ENCODE data around the gene PTK7.

PTK7 gene

GRCh38 chr6:43054206-43054943 is 21.7 kb upstream of the PTK7 start:
- Histone ChIP-seq H3K27ac (ENCODE audit: low read length) (no peak overlapping the region), H3K36me3 (ENCODE audit: control insufficient read depth, insufficient read depth, low read length) (peaks cover 12% of the 10 kb centered on the region), H3K4me1 (ENCODE audit: control insufficient read depth, insufficient read depth, low read length) (0 out of 2 replicates have a peak, but pooled peaks cover 1% of the 10 kb centered on the region), H3K9me3 (ENCODE audit: control insufficient read depth, insufficient read depth, low read length) (no peaks in the 10 kb centered on the region), H3K4me3 (ENCODE audit: low read length) (no peak overlapping the region), H3K27me3 (ENCODE audit: control insufficient read depth, insufficient read depth, low read length) (no peaks in the 10 kb centered on the region)
- WGBS (ENCODE audit: insufficient coverage, insufficient read length), result no CpG with 5 or more reads among the region's 17 CpGs
- DNase-seq (ENCODE audit: low read depth, low spot score), result no peak

GRCh38 chr6:43055966-43056365 is 20.1 kb upstream of the PTK7 start:
- Histone ChIP-seq H3K9me3 (ENCODE audit: control insufficient read depth, insufficient read depth, low read length) (no peaks in the 10 kb centered on the region), H3K27me3 (ENCODE audit: control insufficient read depth, insufficient read depth, low read length) (no peaks in the 10 kb centered on the region), H3K36me3 (ENCODE audit: control insufficient read depth, insufficient read depth, low read length) (peaks cover 6% of the 10 kb centered on the region; the same call in 1 of the 2 replicates), H3K4me3 (ENCODE audit: low read length) (no peak overlapping the region), H3K4me1 (ENCODE audit: control insufficient read depth, insufficient read depth, low read length) (0 out of 2 replicates have a peak, but pooled peaks cover 1% of the 10 kb centered on the region), H3K27ac (ENCODE audit: low read length) (no peak overlapping the region)
- no CpG with 5 or more reads among the region's 8 CpGs for WGBS (ENCODE audit: insufficient coverage, insufficient read length)
- no peak for DNase-seq (ENCODE audit: low read depth, low spot score)

- Histone ChIP-seq H3K4me3 (ENCODE audit: low read length) (peak overlapping the region; percentile 56; the same call in 1 of the 2 replicates), H3K4me1 (ENCODE audit: control insufficient read depth, insufficient read depth, low read length) (no peaks in the 10 kb centered on the region), H3K27me3 (ENCODE audit: control insufficient read depth, insufficient read depth, low read length) (no peaks in the 10 kb centered on the region), H3K27ac (ENCODE audit: low read length) (no peak overlapping the region), H3K9me3 (ENCODE audit: control insufficient read depth, insufficient read depth, low read length) (no peaks in the 10 kb centered on the region), H3K36me3 (ENCODE audit: control insufficient read depth, insufficient read depth, low read length) (0 out of 2 replicates have a peak, but pooled peaks cover 3% of the 10 kb centered on the region)
- WGBS (ENCODE audit: insufficient coverage, insufficient read length), result no CpG with 5 or more reads among the region's 1 CpG
- no peak for DNase-seq (ENCODE audit: low read depth, low spot score)
These were observed 17.6 kb upstream of the PTK7 start for GRCh38 chr6:43058531-43058930.

DNA sequence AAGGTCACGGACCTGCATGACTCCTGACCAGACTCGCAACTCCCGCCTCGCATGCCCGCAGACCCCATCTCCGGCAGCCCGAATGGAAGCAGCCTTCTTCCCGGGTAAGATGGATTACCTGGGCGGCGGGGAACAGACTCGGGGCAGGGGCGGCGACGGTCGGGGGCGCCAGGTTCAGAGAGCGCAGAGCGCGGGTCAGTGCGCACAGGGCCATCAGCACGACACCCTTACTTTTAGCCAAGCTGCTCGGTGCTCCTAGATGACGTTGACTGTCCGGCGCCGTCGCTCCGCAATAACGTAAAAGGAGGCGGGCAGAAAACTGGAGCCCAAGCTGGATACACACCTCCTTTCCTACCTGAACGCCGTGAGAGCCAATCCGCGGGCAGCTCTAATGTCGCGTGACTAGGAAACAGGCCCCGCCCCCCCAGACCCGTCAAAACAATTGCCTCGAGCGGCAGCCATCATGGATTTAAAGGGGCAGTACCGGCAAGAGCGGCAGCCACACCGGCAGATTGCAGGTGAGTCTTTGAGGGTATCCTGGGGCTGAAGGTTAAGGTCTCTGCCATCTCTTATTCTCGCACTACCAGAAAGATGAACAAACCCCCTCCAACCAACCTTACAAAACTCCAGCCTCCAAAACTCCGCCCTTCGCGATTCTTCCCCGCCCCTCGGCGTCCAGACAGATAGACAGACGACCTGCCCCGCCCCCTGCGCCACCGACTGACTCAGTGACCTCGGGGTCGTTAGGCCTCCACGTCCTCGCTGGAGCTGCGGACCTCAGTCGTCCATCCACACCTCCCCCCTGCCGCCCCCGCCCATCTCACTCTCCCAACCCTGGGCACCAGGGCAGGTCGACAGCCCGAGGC is 16.7 kb upstream of the PTK7 start, which contains the start of the genes KLC4 and MRPL2:
TSS of gene KLC4 (plus strand) at position 464 of the 866 bp plus-strand sequence. CDS start 1,705 bp downstream, outside the sequence.
TSS of gene MRPL2 (minus strand) at position 267 of the 866 bp plus-strand sequence. CDS start at position 214, 53 bp downstream.
- Histone ChIP-seq H3K27ac (ENCODE audit: low read length) (no peak within 1 kb of the TSS), H3K4me1 (ENCODE audit: control insufficient read depth, insufficient read depth, low read length) (no peaks in the 10 kb centered on the region), H3K27me3 (ENCODE audit: control insufficient read depth, insufficient read depth, low read length) (no peaks in the 10 kb centered on the region), H3K4me3 (ENCODE audit: low read length) (peak within 1 kb of the TSS; percentile 62), H3K36me3 (ENCODE audit: control insufficient read depth, insufficient read depth, low read length) (0 out of 2 replicates have a peak, but pooled peaks cover 3% of the 10 kb centered on the region), H3K9me3 (ENCODE audit: control insufficient read depth, insufficient read depth, low read length) (no peaks in the 10 kb centered on the region)
- no CpG with 5 or more reads among the region's 64 CpGs for WGBS (ENCODE audit: insufficient coverage, insufficient read length)
- peak; percentile 95 for DNase-seq (ENCODE audit: low read depth, low spot score)

DNA sequence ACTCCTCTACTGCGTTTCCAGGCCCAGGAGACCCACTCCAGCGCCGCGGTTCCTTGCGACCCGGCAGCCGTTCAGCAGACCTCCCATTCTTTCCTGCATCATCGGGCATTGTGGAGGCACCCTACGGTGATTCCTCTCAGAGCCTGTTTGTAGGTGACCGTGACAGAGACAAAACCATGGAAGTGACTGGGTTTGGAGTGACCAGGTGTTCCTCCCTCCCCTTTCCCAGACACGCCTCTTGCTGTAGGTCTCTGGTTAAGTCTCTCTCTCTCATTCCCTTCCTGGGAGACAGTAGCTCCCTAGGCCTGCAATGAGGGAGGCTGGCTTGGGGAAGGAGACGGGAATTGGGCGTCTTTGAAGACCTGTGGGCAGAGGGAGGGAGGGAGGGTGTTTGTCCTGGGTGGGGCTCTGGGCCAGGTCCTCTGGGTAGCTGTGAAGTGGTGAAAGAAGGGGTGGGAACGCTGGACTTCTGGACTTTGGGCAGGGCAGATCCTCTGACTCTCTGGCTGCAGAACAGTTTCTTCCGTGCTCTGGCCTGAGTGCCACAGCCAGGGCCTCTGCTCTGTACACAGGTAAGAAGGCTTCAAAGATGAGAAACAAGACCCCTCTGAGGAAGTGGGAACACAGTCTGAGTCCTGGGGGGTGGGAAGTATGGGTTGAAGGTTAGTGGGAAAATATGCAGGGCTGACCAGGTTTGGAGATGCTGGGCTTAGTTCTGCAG is 15.9 kb upstream of the PTK7 start:
- no peak for DNase-seq (ENCODE audit: low read depth, low spot score)
- no CpG with 5 or more reads among the region's 15 CpGs for WGBS (ENCODE audit: insufficient coverage, insufficient read length)
- H3K27ac ChIP-seq (ENCODE audit: low read length), result no peak overlapping the region

DNA sequence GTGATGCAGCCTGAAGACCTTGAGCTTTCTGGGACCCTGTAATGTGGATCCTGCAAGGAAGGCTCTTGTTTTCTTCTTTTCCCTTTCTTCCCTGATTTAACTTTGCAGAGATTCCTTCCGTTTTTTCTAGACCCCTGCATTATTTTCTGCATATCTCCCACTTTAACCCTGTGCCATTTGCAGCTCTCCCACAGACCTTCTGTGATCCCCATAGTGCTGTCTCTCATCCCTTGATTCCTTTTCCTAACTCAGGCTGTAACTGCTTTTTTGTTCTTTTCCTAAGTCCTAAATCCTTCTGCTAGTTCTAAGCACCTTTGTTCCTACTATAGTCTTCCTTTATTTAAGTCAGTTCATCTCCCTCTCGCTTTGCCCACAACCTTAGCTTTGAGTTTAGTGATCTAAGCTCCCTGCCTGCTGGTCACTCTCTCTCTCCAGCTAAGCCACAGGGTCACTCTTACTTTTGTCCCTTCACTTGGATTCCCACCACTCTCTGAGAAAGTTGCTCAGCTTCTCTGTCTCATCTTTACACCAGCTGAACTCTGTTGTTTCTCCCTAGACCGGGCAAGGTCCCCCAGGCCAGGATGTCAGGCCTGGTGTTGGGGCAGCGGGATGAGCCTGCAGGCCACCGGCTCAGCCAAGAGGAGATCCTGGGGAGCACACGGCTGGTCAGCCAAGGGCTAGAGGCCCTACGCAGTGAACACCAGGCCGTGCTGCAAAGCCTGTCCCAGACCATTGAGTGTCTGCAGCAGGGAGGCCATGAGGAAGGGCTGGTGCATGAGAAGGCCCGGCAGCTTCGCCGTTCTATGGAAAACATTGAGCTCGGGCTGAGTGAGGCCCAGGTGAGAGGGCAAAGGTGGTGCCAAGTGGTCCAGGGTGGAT is 15.1 kb upstream of the PTK7 start:
- H3K4me1 ChIP-seq (ENCODE audit: control insufficient read depth, insufficient read depth, low read length), result no peaks in the 10 kb centered on the region
- DNase-seq (ENCODE audit: low read depth, low spot score), result no peak
- WGBS (ENCODE audit: insufficient coverage, insufficient read length), result no CpG with 5 or more reads among the region's 12 CpGs
- no peaks in the 10 kb centered on the region for H3K27me3 ChIP-seq (ENCODE audit: control insufficient read depth, insufficient read depth, low read length)
- H3K27ac ChIP-seq (ENCODE audit: low read length), result no peak overlapping the region
- H3K36me3 ChIP-seq (ENCODE audit: control insufficient read depth, insufficient read depth, low read length), result 0 out of 2 replicates have a peak, but pooled peaks cover 3% of the 10 kb centered on the region
- H3K4me3 ChIP-seq (ENCODE audit: low read length), result no peak overlapping the region
- H3K9me3 ChIP-seq (ENCODE audit: control insufficient read depth, insufficient read depth, low read length), result no peaks in the 10 kb centered on the region

More for the DNA sequence above, 15.9 kb upstream of the PTK7 start:
- H3K4me1 ChIP-seq (ENCODE audit: control insufficient read depth, insufficient read depth, low read length), result no peaks in the 10 kb centered on the region
- H3K4me3 ChIP-seq (ENCODE audit: low read length), result peak overlapping the region; percentile 62; the same call in 1 of the 2 replicates
- H3K36me3 ChIP-seq (ENCODE audit: control insufficient read depth, insufficient read depth, low read length), result 0 out of 2 replicates have a peak, but pooled peaks cover 3% of the 10 kb centered on the region
- no peaks in the 10 kb centered on the region for H3K27me3 ChIP-seq (ENCODE audit: control insufficient read depth, insufficient read depth, low read length)
- no peaks in the 10 kb centered on the region for H3K9me3 ChIP-seq (ENCODE audit: control insufficient read depth, insufficient read depth, low read length)

DNA sequence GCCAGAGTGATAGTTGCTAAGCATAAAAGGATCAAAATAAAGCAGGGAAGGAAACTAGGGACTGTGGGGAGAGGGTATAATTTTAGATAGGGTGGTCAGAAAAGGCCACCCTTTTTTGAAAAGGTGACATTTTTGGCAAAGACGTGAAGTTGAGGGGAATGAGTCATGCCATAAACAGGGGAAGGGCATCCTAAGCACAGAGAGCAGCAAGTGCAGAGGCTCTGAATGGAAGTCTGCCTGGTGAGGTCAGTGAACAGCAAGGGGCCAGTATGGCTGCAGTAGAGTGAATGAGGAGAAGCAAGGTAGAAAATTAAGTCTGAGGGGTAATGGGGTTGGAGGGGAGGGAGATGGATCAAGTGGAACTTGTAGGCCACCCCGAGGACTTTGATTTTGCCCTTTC is 14.3 kb upstream of the PTK7 start:
- Histone ChIP-seq H3K4me1 (ENCODE audit: control insufficient read depth, insufficient read depth, low read length) (no peaks in the 10 kb centered on the region), H3K36me3 (ENCODE audit: control insufficient read depth, insufficient read depth, low read length) (peaks cover 4% of the 10 kb centered on the region; the same call in 1 of the 2 replicates), H3K27ac (ENCODE audit: low read length) (no peak overlapping the region), H3K4me3 (ENCODE audit: low read length) (no peak overlapping the region), H3K9me3 (ENCODE audit: control insufficient read depth, insufficient read depth, low read length) (no peaks in the 10 kb centered on the region), H3K27me3 (ENCODE audit: control insufficient read depth, insufficient read depth, low read length) (no peaks in the 10 kb centered on the region)
- WGBS (ENCODE audit: insufficient coverage, insufficient read length), result no CpG with 5 or more reads among the region's 2 CpGs
- no peak for DNase-seq (ENCODE audit: low read depth, low spot score)

DNA sequence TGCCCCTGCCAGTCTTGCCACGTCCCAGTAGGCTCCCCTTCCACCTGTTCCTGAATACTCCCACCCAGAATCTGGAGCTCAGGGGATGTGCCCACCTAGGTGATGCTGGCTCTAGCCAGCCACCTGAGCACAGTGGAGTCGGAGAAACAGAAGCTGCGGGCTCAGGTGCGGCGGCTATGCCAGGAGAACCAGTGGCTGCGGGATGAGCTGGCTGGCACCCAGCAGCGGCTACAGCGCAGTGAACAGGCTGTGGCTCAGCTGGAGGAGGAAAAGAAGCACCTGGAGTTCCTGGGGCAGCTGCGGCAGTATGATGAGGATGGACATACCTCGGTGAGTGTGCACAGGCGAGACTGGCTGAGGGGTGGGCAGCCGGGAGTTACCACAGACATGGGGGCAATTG is 13.3 kb upstream of the PTK7 start:
- peaks cover 4% of the 10 kb centered on the region; the same call in 1 of the 2 replicates for H3K36me3 ChIP-seq (ENCODE audit: control insufficient read depth, insufficient read depth, low read length)
- no peak overlapping the region for H3K27ac ChIP-seq (ENCODE audit: low read length)
- H3K4me1 ChIP-seq (ENCODE audit: control insufficient read depth, insufficient read depth, low read length), result no peaks in the 10 kb centered on the region
- no peaks in the 10 kb centered on the region for H3K9me3 ChIP-seq (ENCODE audit: control insufficient read depth, insufficient read depth, low read length)
- H3K27me3 ChIP-seq (ENCODE audit: control insufficient read depth, insufficient read depth, low read length), result no peaks in the 10 kb centered on the region
- H3K4me3 ChIP-seq (ENCODE audit: low read length), result no peak overlapping the region
- WGBS (ENCODE audit: insufficient coverage, insufficient read length), result no CpG with 5 or more reads among the region's 12 CpGs
- no peak for DNase-seq (ENCODE audit: low read depth, low spot score)

DNA sequence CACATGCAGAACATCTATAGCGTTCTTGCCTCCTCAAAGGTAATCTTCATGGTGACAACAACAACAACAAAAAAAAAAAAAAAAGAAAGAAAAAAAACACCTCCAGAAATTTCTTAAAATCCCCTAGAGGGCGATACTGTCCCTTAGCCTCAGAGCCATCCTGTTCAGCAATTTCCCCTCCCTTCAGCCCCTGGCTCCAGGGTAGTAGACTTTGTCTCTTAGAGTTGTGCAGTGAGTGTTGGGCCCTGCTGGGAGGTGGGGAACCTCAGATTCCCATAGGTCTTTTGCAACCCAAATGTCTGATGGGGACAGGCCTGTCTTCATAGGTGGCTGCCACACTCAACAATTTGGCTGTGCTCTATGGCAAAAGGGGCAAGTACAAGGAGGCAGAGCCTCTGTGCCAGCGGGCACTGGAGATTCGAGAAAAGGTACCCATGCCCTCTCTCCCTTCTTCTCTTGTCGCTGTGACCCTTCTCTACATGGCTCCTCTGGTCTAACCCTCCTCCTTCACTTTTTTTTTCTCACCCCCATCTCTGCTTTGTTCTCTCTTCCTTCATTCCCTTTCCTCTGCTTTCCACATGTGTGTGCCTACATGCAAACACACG is 6.0 kb upstream of the PTK7 start:
- Histone ChIP-seq H3K9me3 (ENCODE audit: control insufficient read depth, insufficient read depth, low read length) (no peaks in the 10 kb centered on the region), H3K4me1 (ENCODE audit: control insufficient read depth, insufficient read depth, low read length) (peaks cover 2% of the 10 kb centered on the region), H3K27me3 (ENCODE audit: control insufficient read depth, insufficient read depth, low read length) (no peaks in the 10 kb centered on the region), H3K27ac (ENCODE audit: low read length) (no peak overlapping the region), H3K36me3 (ENCODE audit: control insufficient read depth, insufficient read depth, low read length) (peaks cover 4% of the 10 kb centered on the region), H3K4me3 (ENCODE audit: low read length) (no peak overlapping the region)
- WGBS (ENCODE audit: insufficient coverage, insufficient read length), result no CpG with 5 or more reads among the region's 6 CpGs
- no peak for DNase-seq (ENCODE audit: low read depth, low spot score)
